ENCODE measurements around the gene HES3.

- TF ChIP-seq POLR2A (IDR thresholded peaks at IDR 0.05; ENCODE audit: low read length) (no peak), GATA1 (IDR thresholded peaks at IDR 0.05; ENCODE audit: low read depth, low read length) (no peak)
Measured at GRCh38 chr1:6206520-6206855, 37.5 kb upstream of the HES3 start.
